Chondrocyte (in vitro differentiated cells): Measurements from ENCODE around the gene TMEM132D. TPM values are rescaled to one million over a fixed set of nuclear protein-coding genes. Genes with fewer than 3 reads are reported as not detected.
"Not testable (repeated sequence)": the region's sequence is repeated elsewhere in the genome, so short reads cannot be mapped to it uniquely, and the experiment has no call there.

Experiments used
- DNase-seq: peaks from one replicate; pipeline ENCODE4 v3.0.0; 2021; ENCODE audit warnings: mixed read lengths, low spot score
- H3K27ac Mint-ChIP-seq: one replicate; pipeline ENCODE4 v1.8.0; 2021; ENCODE audit warnings: mild to moderate bottlenecking, moderate library complexity, mixed read lengths; ENCODE audit not compliant: unreplicated experiment
- H3K27me3 Mint-ChIP-seq: 2 replicates; pipeline ENCODE4 v1.8.0; 2021; ENCODE audit warnings: low read depth, mixed read lengths
- H3K36me3 Mint-ChIP-seq: 2 replicates; pipeline ENCODE4 v1.8.0; 2021; ENCODE audit warnings: low read depth, mixed read lengths
- H3K4me1 Mint-ChIP-seq: 2 replicates; pipeline ENCODE4 v1.8.0; 2021; ENCODE audit warnings: low read depth, mild to moderate bottlenecking, mixed read lengths
- H3K4me3 Mint-ChIP-seq: one replicate; pipeline ENCODE4 v1.8.0; 2021; ENCODE audit warnings: mild to moderate bottlenecking, moderate library complexity, mixed read lengths; ENCODE audit not compliant: unreplicated experiment
- H3K9me3 Mint-ChIP-seq: 2 replicates; pipeline ENCODE4 v1.8.0; 2021; ENCODE audit warnings: low read depth, mixed read lengths
- CTCF ChIP-seq: fragments of 200-600 bp; sonication (generic); IDR thresholded peaks from 2 replicates; pipeline ENCODE4 v1.5.0; 2021; ENCODE audit warnings: antibody characterized with exemption, mild to moderate bottlenecking, moderate library complexity
- total RNA-seq: library from RNA; stranded (reverse); gene quantifications from 3 replicates; pipeline ENCODE4 v1.2.1, GENCODE V29; 2021

The TMEM132D gene
- total RNA-seq, 1 donor from 2014 or later: 3.1 TPM

GRCh38 chr12:129903092-129903945 lies 506 bp downstream of the TMEM132D start:
- Mint-ChIP-seq H3K27ac (no peak overlapping the region), H3K9me3 (no peaks in the 10 kb centered on the region), H3K4me3 (peak overlapping the region; percentile 74), H3K27me3 (peaks cover 49% of the 10 kb centered on the region), H3K36me3 (peaks cover 2% of the 10 kb centered on the region), H3K4me1 (peaks cover 18% of the 10 kb centered on the region)
- no peak for DNase-seq
- no peak for TF ChIP-seq CTCF

- Mint-ChIP-seq H3K36me3 (peaks cover 2% of the 10 kb centered on the region), H3K27me3 (peaks cover 44% of the 10 kb centered on the region), H3K4me1 (peaks cover 18% of the 10 kb centered on the region), H3K27ac (no peak overlapping the region), H3K4me3 (peak overlapping the region; percentile 74), H3K9me3 (no peaks in the 10 kb centered on the region)
- no peak for TF ChIP-seq CTCF
- no peak for DNase-seq
Observed at GRCh38 chr12:129902371-129903091, 1.3 kb downstream of the TMEM132D start.

GRCh38 chr12:129901254-129901653 lies 2.6 kb downstream of the TMEM132D start:
- H3K4me3 Mint-ChIP-seq: no peak overlapping the region
- peaks cover 37% of the 10 kb centered on the region for H3K27me3 Mint-ChIP-seq
- H3K4me1 Mint-ChIP-seq: peaks cover 18% of the 10 kb centered on the region
- no peak overlapping the region for H3K27ac Mint-ChIP-seq
- H3K9me3 Mint-ChIP-seq: no peaks in the 10 kb centered on the region
- H3K36me3 Mint-ChIP-seq: peaks cover 2% of the 10 kb centered on the region
- no peak for DNase-seq
- TF ChIP-seq CTCF: no peak

GRCh38 chr12:129900306-129900705 lies 3.5 kb downstream of the TMEM132D start:
- H3K27me3 Mint-ChIP-seq: peaks cover 28% of the 10 kb centered on the region
- H3K4me1 Mint-ChIP-seq: peaks cover 18% of the 10 kb centered on the region
- H3K36me3 Mint-ChIP-seq: peaks cover 2% of the 10 kb centered on the region
- H3K9me3 Mint-ChIP-seq: no peaks in the 10 kb centered on the region
- no peak for DNase-seq
- no peak overlapping the region for H3K4me3 Mint-ChIP-seq
- no peak for TF ChIP-seq CTCF
- no peak overlapping the region for H3K27ac Mint-ChIP-seq

GRCh38 chr12:129899045-129899444 lies 4.8 kb downstream of the TMEM132D start:
- Mint-ChIP-seq H3K4me1 (peaks cover 15% of the 10 kb centered on the region), H3K27me3 (peaks cover 17% of the 10 kb centered on the region)
- not testable (repeated sequence) for H3K36me3 Mint-ChIP-seq, H3K27ac Mint-ChIP-seq, H3K9me3 Mint-ChIP-seq, H3K4me3 Mint-ChIP-seq, DNase-seq
